Colonic mucosa (tissue), 4 donors: ENCODE results near the gene CPEB3. TPM values are rescaled to one million over a fixed set of nuclear protein-coding genes. Genes with fewer than 3 reads are reported as not detected.

Source experiments
- DNase-seq: peaks from one replicate; pipeline ENCODE4 v3.0.0-alpha.2; 2020
- H3K27ac ChIP-seq: fragments of 200-600 bp; one replicate; pipeline ENCODE4 v1.8.0; 2021
- H3K27me3 ChIP-seq: fragments of 200-600 bp; one replicate; pipeline ENCODE4 v1.8.0; 2021
- H3K36me3 ChIP-seq: fragments of 200-600 bp; one replicate; pipeline ENCODE4 v1.8.0; 2021
- H3K4me1 ChIP-seq: fragments of 200-600 bp; one replicate; pipeline ENCODE4 v1.8.0; 2021; ENCODE audit warnings: mild to moderate bottlenecking
- H3K4me3 ChIP-seq: fragments of 200-600 bp; one replicate; pipeline ENCODE4 v1.8.0; 2021
- H3K9ac ChIP-seq, 2 donors: one replicate each; pipeline ENCODE4 v1.7.0; 2013; ENCODE audit warnings: control low read depth in 2 of 2, low read depth in 2 of 2, low read length in 2 of 2
- H3K9me3 ChIP-seq: fragments of 200-600 bp; one replicate; pipeline ENCODE4 v1.8.0; 2021
- intact Hi-C: fragments of 100-400 bp; cut with DNase I; formaldehyde crosslinking; loops from one replicate; pipeline ENCODE4 v1.14.1; 2022
- total RNA-seq, 2 donors: library from RNA; stranded (reverse); fragmentation: NEBNext Ultra II Directional in 1 of 2; extraction: Animal tissue kit (Norgen Biotek cat#: 25700) in 1 of 2; gene quantifications; one replicate each; pipeline ENCODE4 v1.2.1, GENCODE V29; 2021
- TF ChIP-seq, protein P1 (sequence below): fragments of 200-600 bp; IDR thresholded peaks from one replicate; pipeline ENCODE4 v1.8.0; 2022; ENCODE audit warnings: antibody characterized with exemption, mild to moderate bottlenecking
- donor health status: healthy.
- donor health status: DM: no; HTN: no; CAD: no.
- donor health status: DM: no; HTN: no; CAD: no.

CPEB3 gene
- total RNA-seq, 2 donors from 2014 or later, result 4.4 to 7.9 TPM

GRCh38 chr10:92303096-92303495 lies 12.2 kb upstream of the CPEB3 start:
- TF ChIP-seq, protein P1, sequence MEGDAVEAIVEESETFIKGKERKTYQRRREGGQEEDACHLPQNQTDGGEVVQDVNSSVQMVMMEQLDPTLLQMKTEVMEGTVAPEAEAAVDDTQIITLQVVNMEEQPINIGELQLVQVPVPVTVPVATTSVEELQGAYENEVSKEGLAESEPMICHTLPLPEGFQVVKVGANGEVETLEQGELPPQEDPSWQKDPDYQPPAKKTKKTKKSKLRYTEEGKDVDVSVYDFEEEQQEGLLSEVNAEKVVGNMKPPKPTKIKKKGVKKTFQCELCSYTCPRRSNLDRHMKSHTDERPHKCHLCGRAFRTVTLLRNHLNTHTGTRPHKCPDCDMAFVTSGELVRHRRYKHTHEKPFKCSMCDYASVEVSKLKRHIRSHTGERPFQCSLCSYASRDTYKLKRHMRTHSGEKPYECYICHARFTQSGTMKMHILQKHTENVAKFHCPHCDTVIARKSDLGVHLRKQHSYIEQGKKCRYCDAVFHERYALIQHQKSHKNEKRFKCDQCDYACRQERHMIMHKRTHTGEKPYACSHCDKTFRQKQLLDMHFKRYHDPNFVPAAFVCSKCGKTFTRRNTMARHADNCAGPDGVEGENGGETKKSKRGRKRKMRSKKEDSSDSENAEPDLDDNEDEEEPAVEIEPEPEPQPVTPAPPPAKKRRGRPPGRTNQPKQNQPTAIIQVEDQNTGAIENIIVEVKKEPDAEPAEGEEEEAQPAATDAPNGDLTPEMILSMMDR, result no peak
- Histone ChIP-seq H3K4me1 (no peaks in the 10 kb centered on the region), H3K36me3 (no peaks in the 10 kb centered on the region), H3K27ac (no peak overlapping the region), H3K4me3 (no peak overlapping the region), H3K27me3 (no peaks in the 10 kb centered on the region), H3K9me3 (no peaks in the 10 kb centered on the region), H3K9ac (no peak overlapping the region)
- no peak for DNase-seq
- intact Hi-C loops, result no loop called here

DNA sequence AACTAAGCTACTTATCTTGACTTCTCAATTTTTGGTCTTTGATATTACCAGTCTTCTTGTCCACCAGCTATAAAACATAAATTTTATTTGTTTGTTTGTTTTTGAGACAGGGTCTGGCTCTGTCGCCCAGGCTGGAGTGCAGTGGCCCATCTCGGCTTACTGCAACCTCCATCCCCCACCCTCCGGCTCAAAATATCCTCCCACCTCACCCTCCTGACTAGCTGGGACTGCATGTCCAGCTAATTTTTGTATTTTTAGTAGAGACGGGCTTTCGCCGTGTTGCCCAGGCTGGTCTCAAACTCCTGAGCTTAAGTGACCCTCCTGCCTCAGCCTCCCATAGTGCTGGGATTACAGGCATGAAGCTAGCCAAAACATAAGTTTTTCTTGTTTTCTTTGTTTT lies 7.6 kb upstream of the CPEB3 start:
- Histone ChIP-seq H3K9ac (no peak overlapping the region), H3K4me1 (no peaks in the 10 kb centered on the region), H3K27me3 (no peaks in the 10 kb centered on the region), H3K4me3 (no peak overlapping the region), H3K9me3 (no peaks in the 10 kb centered on the region), H3K27ac (no peak overlapping the region), H3K36me3 (no peaks in the 10 kb centered on the region)
- intact Hi-C loops, result no loop called here
- TF ChIP-seq, protein P1, result no peak
- DNase-seq, result no peak

DNA sequence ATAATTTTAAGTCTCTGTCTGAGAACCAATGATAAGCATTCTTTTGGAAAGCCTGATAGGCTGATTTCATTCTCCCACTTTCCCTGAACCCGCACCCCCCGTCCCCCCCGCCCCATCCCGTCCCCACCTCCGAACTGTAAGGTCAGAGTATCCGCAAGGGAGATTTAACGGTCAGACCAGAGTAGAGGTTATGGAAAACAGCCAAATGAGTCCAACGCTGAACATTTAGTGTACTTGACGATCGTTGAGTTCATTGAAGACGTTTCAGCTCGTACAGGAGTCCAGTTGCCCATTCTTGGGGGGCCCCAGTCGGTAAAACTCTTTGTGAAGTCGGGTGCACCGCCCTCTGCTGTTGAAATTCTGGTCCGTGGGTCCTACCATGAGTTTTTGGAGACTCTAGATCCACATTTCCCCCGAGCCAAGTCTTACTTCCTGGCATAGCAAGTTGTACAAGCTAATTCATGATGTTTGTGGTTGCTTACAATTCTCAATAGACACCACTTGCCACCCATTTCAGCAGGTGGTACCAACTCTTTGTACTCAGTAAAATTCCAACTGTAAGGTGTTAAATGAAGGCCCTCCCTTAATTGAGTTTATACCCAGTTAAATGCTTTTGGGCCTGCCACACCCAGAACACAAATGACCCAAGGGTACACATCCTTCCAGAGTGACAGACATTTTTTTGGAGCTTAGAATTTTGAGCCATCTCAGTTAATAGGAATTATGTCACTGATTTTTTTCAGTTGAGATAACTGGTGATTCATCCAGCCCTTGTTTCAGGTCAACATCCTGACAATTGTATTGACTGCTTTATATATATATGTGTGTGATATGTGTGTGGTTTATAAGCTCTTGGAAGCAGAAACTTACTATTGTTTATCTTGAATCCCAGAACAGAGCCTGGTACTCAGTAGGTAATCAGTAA lies 1.3 kb upstream of the CPEB3 start:
- DNase-seq, result peak; percentile 66
- no peaks in the 10 kb centered on the region for H3K4me1 ChIP-seq
- intact Hi-C loops, result loop anchor here (2.0 to 5.0 kb wide), 2 partner anchors 51 to 205 kb away; no protein-coding TSS in a partner anchor
- peak overlapping the region; percentile 92 for H3K4me3 ChIP-seq
- TF ChIP-seq, protein P1, result no peak
- H3K27ac ChIP-seq, result peak overlapping the region; percentile 53
- no peaks in the 10 kb centered on the region for H3K27me3 ChIP-seq
- peak overlapping the region; percentile 33 to 74 for H3K9ac ChIP-seq
- no peaks in the 10 kb centered on the region for H3K36me3 ChIP-seq
- H3K9me3 ChIP-seq, result no peaks in the 10 kb centered on the region

GRCh38 chr10:92291616-92291865 lies 663 bp upstream of the CPEB3 start:
- Histone ChIP-seq H3K9ac (peak overlapping the region; percentile 74 to 97), H3K4me1 (no peaks in the 10 kb centered on the region), H3K27me3 (no peaks in the 10 kb centered on the region), H3K4me3 (peak overlapping the region; percentile 92), H3K9me3 (no peaks in the 10 kb centered on the region), H3K36me3 (no peaks in the 10 kb centered on the region), H3K27ac (peak overlapping the region; percentile 92)
- no peak for DNase-seq
- TF ChIP-seq, protein P1, result no peak
- intact Hi-C loops, result loop anchor here (2.0 to 5.0 kb wide), 2 partner anchors 51 to 204 kb away; no protein-coding TSS in a partner anchor

GRCh38 chr10:92290076-92290836 lies 622 bp downstream of the CPEB3 start:
- Histone ChIP-seq H3K4me1 (no peaks in the 10 kb centered on the region), H3K9me3 (no peaks in the 10 kb centered on the region), H3K4me3 (peak overlapping the region; percentile 92), H3K27me3 (no peaks in the 10 kb centered on the region), H3K9ac (peak overlapping the region; percentile 74 to 75), H3K36me3 (no peaks in the 10 kb centered on the region), H3K27ac (peak overlapping the region; percentile 92)
- peak; percentile 77 for DNase-seq
- TF ChIP-seq, protein P1, result no peak
- intact Hi-C loops, result loop anchor here (2.0 to 5.0 kb wide), 2 partner anchors 49 to 203 kb away; no protein-coding TSS in a partner anchor
